ENCODE measurements around the gene ROCK2.
"Not testable (repeated sequence)": the region's sequence is repeated elsewhere in the genome, so short reads cannot be mapped to it uniquely, and the experiment has no call there.

ROCK2 gene

DNA sequence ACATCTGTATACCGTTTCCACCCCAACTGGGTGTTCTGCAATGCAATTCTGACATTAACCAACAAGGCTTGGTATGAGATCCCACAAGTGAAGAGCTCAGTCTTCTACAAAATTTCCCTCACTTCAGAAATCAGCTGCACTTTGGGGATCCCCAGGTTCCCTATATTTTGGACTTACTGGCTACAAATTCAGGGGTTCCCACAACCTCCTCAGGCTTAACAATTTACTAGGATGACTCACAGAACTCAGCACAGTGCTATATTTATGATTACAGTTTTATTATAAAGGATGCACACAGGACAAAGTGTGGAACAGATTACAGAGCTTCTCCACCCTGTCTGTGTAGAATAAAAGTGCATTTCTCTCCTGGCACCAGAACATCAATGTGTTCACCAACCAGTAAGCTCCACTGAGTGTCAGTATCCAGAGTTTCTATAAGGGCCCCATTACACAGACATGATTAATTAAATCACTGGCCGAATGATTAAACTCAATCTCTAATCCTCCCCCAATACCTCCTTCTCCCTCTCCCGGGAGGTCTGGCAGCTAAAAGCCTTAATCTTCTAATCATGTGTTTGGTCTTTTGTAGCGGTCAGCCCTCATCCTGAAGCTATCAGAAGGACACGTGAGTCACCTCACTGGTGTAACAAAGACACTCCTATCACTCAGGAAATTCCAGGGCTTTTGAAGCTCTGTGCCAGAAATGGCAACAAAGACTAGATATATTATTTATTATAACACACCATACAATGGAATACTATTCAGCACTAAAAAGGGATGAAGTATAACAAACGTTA, 104.6 kb downstream of the ROCK2 start:
- TF ChIP-seq, protein P1, sequence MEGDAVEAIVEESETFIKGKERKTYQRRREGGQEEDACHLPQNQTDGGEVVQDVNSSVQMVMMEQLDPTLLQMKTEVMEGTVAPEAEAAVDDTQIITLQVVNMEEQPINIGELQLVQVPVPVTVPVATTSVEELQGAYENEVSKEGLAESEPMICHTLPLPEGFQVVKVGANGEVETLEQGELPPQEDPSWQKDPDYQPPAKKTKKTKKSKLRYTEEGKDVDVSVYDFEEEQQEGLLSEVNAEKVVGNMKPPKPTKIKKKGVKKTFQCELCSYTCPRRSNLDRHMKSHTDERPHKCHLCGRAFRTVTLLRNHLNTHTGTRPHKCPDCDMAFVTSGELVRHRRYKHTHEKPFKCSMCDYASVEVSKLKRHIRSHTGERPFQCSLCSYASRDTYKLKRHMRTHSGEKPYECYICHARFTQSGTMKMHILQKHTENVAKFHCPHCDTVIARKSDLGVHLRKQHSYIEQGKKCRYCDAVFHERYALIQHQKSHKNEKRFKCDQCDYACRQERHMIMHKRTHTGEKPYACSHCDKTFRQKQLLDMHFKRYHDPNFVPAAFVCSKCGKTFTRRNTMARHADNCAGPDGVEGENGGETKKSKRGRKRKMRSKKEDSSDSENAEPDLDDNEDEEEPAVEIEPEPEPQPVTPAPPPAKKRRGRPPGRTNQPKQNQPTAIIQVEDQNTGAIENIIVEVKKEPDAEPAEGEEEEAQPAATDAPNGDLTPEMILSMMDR (IDR thresholded peaks at IDR 0.05): no peak
- Mint-ChIP-seq H3K4me1 (peaks cover 28% of the 10 kb centered on the region), H3K9me3 (no peaks in the 10 kb centered on the region), H3K4me3 (no peak overlapping the region), H3K36me3 (ENCODE audit: low read depth) (peaks cover 57% of the 10 kb centered on the region), H3K27ac (peak overlapping the region; percentile 73), H3K27me3 (ENCODE audit: low read depth, poor library complexity) (no peaks in the 10 kb centered on the region)
- no peak for DNase-seq

DNA sequence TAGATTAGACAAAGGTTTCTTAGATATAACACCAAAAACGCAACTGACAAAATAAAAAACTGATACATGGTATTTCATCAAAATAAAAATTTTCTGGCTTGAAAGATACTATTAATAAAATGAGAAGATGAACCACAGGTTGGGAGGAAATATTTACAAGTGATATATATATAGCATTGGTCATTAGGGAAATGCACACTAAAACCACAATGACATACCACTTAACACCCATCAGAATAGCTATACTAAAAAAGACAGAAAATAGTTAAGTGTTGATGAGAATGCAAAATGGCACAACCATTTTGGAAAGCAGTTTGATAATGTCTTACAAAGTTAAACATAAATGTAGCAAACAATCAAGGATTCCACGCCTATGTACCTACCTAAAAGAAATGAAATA, 105.3 kb downstream of the ROCK2 start:
- TF ChIP-seq, protein P1 (IDR thresholded peaks at IDR 0.05): no peak
- no peak overlapping the region for H3K27ac Mint-ChIP-seq

DNA sequence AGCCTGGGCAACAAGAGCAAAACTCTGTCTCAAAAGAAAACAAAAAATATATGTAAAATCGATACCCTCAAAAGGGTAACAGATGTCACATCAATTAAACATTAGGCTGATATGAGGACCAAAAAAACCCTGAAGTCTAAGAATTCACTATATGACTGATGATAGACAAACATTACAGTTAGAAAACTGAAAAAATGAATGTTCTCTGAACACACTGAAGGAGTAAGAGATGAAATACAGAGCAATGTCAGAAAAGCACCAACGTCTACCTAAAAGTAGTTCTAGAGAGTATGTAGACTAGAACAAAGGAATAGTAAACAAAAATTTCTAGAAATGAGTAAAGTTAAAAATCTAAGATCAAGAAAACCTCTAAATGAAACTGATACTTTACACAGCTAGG, 107.3 kb downstream of the ROCK2 start:
- H3K27me3 Mint-ChIP-seq (ENCODE audit: low read depth, poor library complexity): no peaks in the 10 kb centered on the region

More for the DNA sequence above, 105.3 kb downstream of the ROCK2 start:
- no peaks in the 10 kb centered on the region for H3K27me3 Mint-ChIP-seq (ENCODE audit: low read depth, poor library complexity)
- H3K4me1 Mint-ChIP-seq: peaks cover 28% of the 10 kb centered on the region
- DNase-seq: no peak
- no peaks in the 10 kb centered on the region for H3K9me3 Mint-ChIP-seq
- H3K4me3 Mint-ChIP-seq: no peak overlapping the region
- H3K36me3 Mint-ChIP-seq (ENCODE audit: low read depth): peaks cover 57% of the 10 kb centered on the region

DNA sequence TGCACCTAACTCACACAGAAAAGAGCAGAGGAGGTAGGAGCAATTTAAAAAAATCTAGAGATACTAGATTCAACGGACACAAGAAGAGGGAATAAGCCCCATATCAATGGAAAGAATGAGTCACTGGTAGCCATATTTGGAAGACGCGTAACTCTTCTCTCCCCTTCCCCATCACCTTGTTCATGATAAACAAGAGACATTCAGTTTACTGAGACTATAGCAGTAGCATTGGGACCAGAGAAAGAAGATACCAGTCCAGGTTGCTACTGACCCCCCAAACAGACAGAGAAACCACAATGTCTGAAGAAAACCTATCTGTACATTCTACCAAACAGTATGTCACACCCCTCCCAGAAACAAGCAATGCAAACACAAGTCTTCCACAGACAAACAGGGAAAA, 108.1 kb downstream of the ROCK2 start:
- Mint-ChIP-seq H3K27ac (peak overlapping the region; percentile 39), H3K9me3 (no peaks in the 10 kb centered on the region), H3K4me1 (peaks cover 5% of the 10 kb centered on the region), H3K27me3 (ENCODE audit: low read depth, poor library complexity) (no peaks in the 10 kb centered on the region), H3K36me3 (ENCODE audit: low read depth) (peaks cover 41% of the 10 kb centered on the region), H3K4me3 (no peak overlapping the region)
- DNase-seq: no peak
- TF ChIP-seq, protein P1 (IDR thresholded peaks at IDR 0.05): no peak

More for the DNA sequence above, 107.3 kb downstream of the ROCK2 start:
- no peak overlapping the region for H3K27ac Mint-ChIP-seq
- DNase-seq: no peak
- no peaks in the 10 kb centered on the region for H3K9me3 Mint-ChIP-seq
- TF ChIP-seq, protein P1 (IDR thresholded peaks at IDR 0.05): no peak
- no peak overlapping the region for H3K4me3 Mint-ChIP-seq
- peaks cover 47% of the 10 kb centered on the region for H3K36me3 Mint-ChIP-seq (ENCODE audit: low read depth)
- H3K4me1 Mint-ChIP-seq: peaks cover 13% of the 10 kb centered on the region

DNA sequence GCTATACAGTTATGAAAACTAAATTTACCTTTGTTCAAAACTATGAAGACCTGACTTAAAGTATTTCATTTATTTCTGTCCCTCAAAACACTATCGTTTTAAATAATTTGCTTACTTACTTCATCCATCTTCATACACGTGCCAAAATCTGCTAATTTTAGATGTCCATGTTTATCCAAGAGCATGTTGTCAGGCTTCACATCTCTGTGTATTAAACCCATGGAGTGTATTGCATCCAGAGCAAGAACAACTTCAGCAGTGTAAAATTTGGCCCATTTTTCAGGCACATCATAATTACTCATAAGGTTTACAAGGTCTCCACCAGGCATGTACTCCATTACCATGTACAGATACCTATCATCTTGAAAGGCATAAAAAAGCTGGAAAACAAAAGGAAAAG, 108.9 kb downstream of the ROCK2 start:
- Mint-ChIP-seq H3K27ac (peak overlapping the region; percentile 7), H3K9me3 (no peaks in the 10 kb centered on the region), H3K4me3 (no peak overlapping the region), H3K4me1 (no peaks in the 10 kb centered on the region), H3K36me3 (ENCODE audit: low read depth) (peaks cover 36% of the 10 kb centered on the region), H3K27me3 (ENCODE audit: low read depth, poor library complexity) (no peaks in the 10 kb centered on the region)
- no peak for DNase-seq
- TF ChIP-seq, protein P1 (IDR thresholded peaks at IDR 0.05): no peak

DNA sequence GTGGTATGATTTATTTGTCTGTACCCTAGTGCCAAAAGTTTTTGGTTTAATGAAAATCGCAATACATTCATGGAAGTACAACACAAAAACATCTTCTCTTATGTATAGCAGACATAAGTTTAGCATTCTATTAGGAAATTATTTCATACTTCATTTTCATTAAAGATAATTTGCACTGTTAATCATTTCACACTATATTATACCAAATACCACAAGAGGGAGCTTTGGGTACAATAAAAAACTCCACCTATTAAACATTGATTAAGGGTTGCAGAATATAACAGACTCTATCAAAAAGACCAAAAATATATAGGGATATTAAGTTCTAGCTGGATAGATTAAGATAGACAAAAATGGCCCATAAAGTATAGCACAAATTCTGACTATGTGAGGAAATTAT, 110.1 kb downstream of the ROCK2 start:
- Mint-ChIP-seq H3K4me1 (no peaks in the 10 kb centered on the region), H3K36me3 (ENCODE audit: low read depth) (peaks cover 34% of the 10 kb centered on the region), H3K4me3 (no peak overlapping the region), H3K9me3 (no peaks in the 10 kb centered on the region), H3K27me3 (ENCODE audit: low read depth, poor library complexity) (no peaks in the 10 kb centered on the region), H3K27ac (no peak overlapping the region)
- no peak for DNase-seq
- TF ChIP-seq, protein P1 (IDR thresholded peaks at IDR 0.05): peak; percentile 12

DNA sequence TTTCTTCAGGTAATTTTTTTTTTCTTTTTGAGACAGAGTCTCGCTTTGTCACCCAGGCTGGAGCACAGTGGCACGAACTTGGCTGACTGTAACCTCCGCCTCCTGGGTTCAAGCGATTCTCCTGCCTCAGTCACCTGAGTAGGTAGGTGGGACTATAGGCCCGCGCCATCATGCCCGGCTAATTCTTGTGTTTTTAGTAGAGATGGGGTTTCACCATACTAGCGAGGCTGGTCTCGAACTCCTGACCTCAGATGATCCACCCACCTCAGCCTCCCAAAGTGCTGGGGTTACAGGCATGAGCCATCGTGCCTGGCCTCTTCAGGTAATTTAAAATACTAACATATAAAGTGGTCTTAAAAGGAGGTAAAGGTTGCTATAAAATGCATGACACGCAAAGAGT, 113.2 kb downstream of the ROCK2 start:
- H3K9me3 Mint-ChIP-seq; H3K4me3 Mint-ChIP-seq; H3K27me3 Mint-ChIP-seq (ENCODE audit: low read depth, poor library complexity); H3K27ac Mint-ChIP-seq; H3K4me1 Mint-ChIP-seq; DNase-seq: not testable (repeated sequence)
- peaks cover 23% of the 10 kb centered on the region for H3K36me3 Mint-ChIP-seq (ENCODE audit: low read depth)

All from nephron progenitor cell (in vitro differentiated cells).